Breast epithelium (tissue), 4 donors: Measurements from ENCODE around the gene PIAS3. TPM values are rescaled to one million over a fixed set of nuclear protein-coding genes. Genes with fewer than 3 reads are reported as not detected.

ENCODE experiments used
- DNase-seq, 2 donors: peaks; one replicate each; pipeline ENCODE4 v3.0.0-alpha.2; 2019; ENCODE audit warnings: low spot score in 2 of 2
- H3K27ac ChIP-seq, 2 donors: fragments of 200-600 bp; sonication (generic) in 1 of 2; one replicate each; pipeline ENCODE4 v1.5.1; 2016 to 2019; ENCODE audit warnings: mild to moderate bottlenecking in 1 of 2
- H3K27me3 ChIP-seq, 2 donors: fragments of 200-600 bp; sonication (generic) in 1 of 2; one replicate each; pipeline versions ENCODE4 v1.5.1 to v1.6.0; 2017 to 2019; ENCODE audit warnings: control low read depth in 1 of 2, mild to moderate bottlenecking in 1 of 2
- H3K36me3 ChIP-seq: fragments of 200-600 bp; one replicate; pipeline ENCODE4 v1.5.1; 2019
- H3K4me1 ChIP-seq, 2 donors: fragments of 200-600 bp; sonication (generic); one replicate each; pipeline ENCODE4 v1.5.1; 2016 to 2019; ENCODE audit warnings: control low read depth in 1 of 2
- H3K4me3 ChIP-seq, 3 donors: fragments of 200-600 bp; sonication (generic); 1 replicate in 2 of 3; 2 replicates in 1 of 3; pipeline ENCODE4 v1.5.1; 2016 to 2019; ENCODE audit warnings: mild to moderate bottlenecking in 3 of 3, moderate library complexity in 2 of 3
- H3K9me3 ChIP-seq, 2 donors: fragments of 200-600 bp; sonication (generic) in 1 of 2; one replicate each; pipeline ENCODE4 v1.5.1; 2016 to 2019; ENCODE audit warnings: control low read depth in 1 of 2
- CTCF ChIP-seq, 3 donors: fragments of 450-650 bp; IDR thresholded peaks; one replicate each; pipeline ENCODE4 v1.5.1; 2016 to 2017; ENCODE audit warnings: antibody characterized with exemption in 3 of 3, mild to moderate bottlenecking in 3 of 3, moderate library complexity in 3 of 3
- POLR2A ChIP-seq: fragments of 450-650 bp; IDR thresholded peaks from one replicate; pipeline ENCODE4 v1.6.1; 2016; ENCODE audit warnings: antibody characterized with exemption, mild to moderate bottlenecking, moderate library complexity
- POLR2AphosphoS5 ChIP-seq, 3 donors: sonication (generic); formaldehyde crosslinking; IDR thresholded peaks; one replicate each; pipeline ENCODE4 v1.6.1; 2017; ENCODE audit warnings: antibody characterized with exemption in 3 of 3
- intact Hi-C: fragments of 100-400 bp; cut with DNase I; formaldehyde crosslinking; loops from one replicate; pipeline ENCODE4 v1.15.1; 2023; ENCODE audit warnings: low total_unique reads
- total RNA-seq, 3 donors: library from RNA; depleted of rRNA; stranded (reverse); fragments of >200 nt; gene quantifications; one replicate each; pipeline ENCODE4 v1.1.0, GENCODE V29; 2016

The PIAS3 gene
- total RNA-seq, 3 donors from 2014 or later, result 14.1 to 53.3 (median 31.8) TPM

GRCh38 chr1:145863282-145864018 lies 4.6 kb upstream of the PIAS3 start:
- no peak for TF ChIP-seq CTCF (IDR thresholded peaks at IDR 0.05)
- peaks cover 0 to 4% of the 10 kb centered on the region in 2 donors for H3K4me1 ChIP-seq
- no peaks in the 10 kb centered on the region for H3K9me3 ChIP-seq
- no peak overlapping the region for H3K4me3 ChIP-seq
- no peak overlapping the region for H3K27ac ChIP-seq
- H3K36me3 ChIP-seq, result no peaks in the 10 kb centered on the region
- DNase-seq, result no peak
- intact Hi-C loops, result no loop called here
- no peaks in the 10 kb centered on the region for H3K27me3 ChIP-seq

GRCh38 chr1:145859491-145860023 lies 676 bp upstream of the PIAS3 start:
- TF ChIP-seq POLR2A (peak; percentile 67), POLR2AphosphoS5 (IDR thresholded peaks at IDR 0.05) (peak in 1 of 3 donors; percentile 21), CTCF (IDR thresholded peaks at IDR 0.05) (peak in 2 of 3 donors; percentile 6 to 36)
- intact Hi-C loops, result loop anchor here (10.0 kb wide), 1 partner anchor 155 kb away; no protein-coding TSS in a partner anchor
- H3K27me3 ChIP-seq, result no peaks in the 10 kb centered on the region
- H3K9me3 ChIP-seq, result no peaks in the 10 kb centered on the region
- peaks cover 8% of the 10 kb centered on the region for H3K36me3 ChIP-seq
- H3K27ac ChIP-seq, result peak overlapping the region; percentile 92 to 94
- DNase-seq, result peak; percentile 88 to 90
- H3K4me3 ChIP-seq, result peak overlapping the region; percentile 78 to 83 (median 83)
- peaks cover 0 to 10% of the 10 kb centered on the region in 2 donors for H3K4me1 ChIP-seq

DNA sequence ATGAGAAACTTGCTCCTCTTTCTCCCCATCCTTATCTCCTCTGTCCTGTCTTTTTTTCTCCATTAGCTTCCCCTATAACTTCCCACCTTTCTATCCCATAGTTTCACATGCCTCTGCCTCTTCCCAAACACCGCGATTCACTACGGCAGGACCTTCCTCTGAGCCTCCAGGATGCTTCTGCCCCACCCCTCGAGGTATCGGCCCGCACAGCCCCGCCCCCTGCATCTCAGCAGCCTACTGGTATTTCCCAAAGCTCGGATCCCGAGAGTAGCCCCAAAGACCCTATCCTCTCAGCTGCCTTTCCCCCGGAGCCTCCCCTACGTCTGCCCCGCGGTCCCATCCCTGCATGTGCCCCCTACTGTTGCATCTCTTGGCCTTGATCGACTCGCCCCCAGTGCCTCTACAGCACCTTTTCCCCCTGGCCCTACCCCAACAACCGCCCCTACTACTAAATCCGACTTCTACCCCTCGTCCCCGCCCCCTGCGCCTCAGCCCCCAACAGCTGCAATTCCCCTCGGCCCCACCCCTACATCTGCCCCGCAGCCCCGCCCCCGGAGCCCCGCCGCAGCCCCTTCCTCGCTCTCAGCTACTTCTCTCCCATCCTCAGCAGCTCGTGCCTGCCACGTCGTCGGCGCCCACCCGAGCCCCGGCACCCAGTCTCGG lies 512 bp downstream of the PIAS3 start:
- TF ChIP-seq POLR2A, result no peak
- H3K4me3 ChIP-seq, result peak overlapping the region; percentile 78 to 83 (median 83)
- no peaks in the 10 kb centered on the region for H3K27me3 ChIP-seq
- DNase-seq, result peak; percentile 61 to 65
- H3K9me3 ChIP-seq, result no peaks in the 10 kb centered on the region
- H3K36me3 ChIP-seq, result peaks cover 8% of the 10 kb centered on the region
- peaks cover 0 to 10% of the 10 kb centered on the region in 2 donors for H3K4me1 ChIP-seq
- intact Hi-C loops, result loop anchor here (10.0 kb wide), 1 partner anchor 156 kb away; no protein-coding TSS in a partner anchor
- H3K27ac ChIP-seq, result peak overlapping the region; percentile 92 to 94

- peak overlapping the region in 1 of 3 donors; percentile 78 for H3K4me3 ChIP-seq
- no peaks in the 10 kb centered on the region for H3K9me3 ChIP-seq
- peaks cover 8% of the 10 kb centered on the region for H3K36me3 ChIP-seq
- H3K27me3 ChIP-seq, result no peaks in the 10 kb centered on the region
- TF ChIP-seq CTCF (IDR thresholded peaks at IDR 0.05) (no peak), POLR2AphosphoS5 (IDR thresholded peaks at IDR 0.05) (no peak), POLR2A (no peak)
- peak overlapping the region; percentile 8 to 34 for H3K27ac ChIP-seq
- peaks cover 0 to 10% of the 10 kb centered on the region in 2 donors for H3K4me1 ChIP-seq
- intact Hi-C loops, result loop anchor here (10.0 kb wide), 1 partner anchor 158 kb away; no protein-coding TSS in a partner anchor
- DNase-seq, result no peak
Observed at GRCh38 chr1:145857170-145857569, 1.7 kb downstream of the PIAS3 start.

DNA sequence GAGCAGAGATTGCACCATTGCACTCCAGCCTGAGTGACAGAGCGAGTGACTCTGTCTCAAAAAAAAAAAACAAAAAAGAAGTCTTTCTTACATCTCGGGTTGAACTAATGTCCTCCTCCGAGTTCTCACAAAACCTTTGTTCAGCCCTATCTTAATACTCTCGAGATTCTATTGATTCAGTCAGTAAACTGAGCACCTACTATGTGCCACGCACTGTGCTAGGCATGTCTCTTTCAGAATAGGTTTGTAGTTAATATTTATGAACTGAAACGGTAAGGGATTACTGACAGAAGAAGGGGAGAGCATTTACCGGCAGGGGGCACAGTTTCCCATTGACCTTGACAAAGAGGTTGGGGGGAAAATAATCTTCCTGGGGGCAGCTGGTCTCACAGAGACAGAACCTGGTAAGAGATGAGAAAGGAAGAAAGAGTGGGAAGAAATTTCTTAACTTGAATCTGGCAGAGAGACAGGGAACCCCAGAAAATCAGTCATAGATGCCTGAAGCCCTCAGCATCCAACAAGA lies 3.4 kb downstream of the PIAS3 start:
- Histone ChIP-seq H3K9me3 (no peaks in the 10 kb centered on the region), H3K27ac (no peak overlapping the region), H3K4me1 (peaks cover 0 to 10% of the 10 kb centered on the region in 2 donors), H3K4me3 (no peak overlapping the region), H3K27me3 (no peaks in the 10 kb centered on the region), H3K36me3 (peaks cover 13% of the 10 kb centered on the region)
- intact Hi-C loops, result loop anchor here (10.0 kb wide), 1 partner anchor 159 kb away; no protein-coding TSS in a partner anchor
- DNase-seq, result no peak
- TF ChIP-seq POLR2AphosphoS5 (IDR thresholded peaks at IDR 0.05) (no peak), POLR2A (no peak), CTCF (IDR thresholded peaks at IDR 0.05) (no peak)
